PC-3 (cell line): Measurements from ENCODE around the gene CHRM2. TPM values are rescaled to one million over a fixed set of nuclear protein-coding genes. Genes with fewer than 3 reads are reported as not detected.

ENCODE experiments used
- ATAC-seq: fragments of 200-7000 bp; cut with Tn5 transposase; 2 replicates; pipeline ENCODE4 v1.9.1; 2020; ENCODE audit warnings: mild to moderate bottlenecking, moderate library complexity
- BruUV-seq: library from RNA; stranded (reverse); fragments of 400-500 nt; replicated peaks from 2 replicates; lab custom pipeline; 2021; lab: Mats Ljungman, UMichigan
- CTCF ChIA-PET: fragments of 300-600 bp; sonication (Branson Sonifier 250); formaldehyde crosslinking; loops from one replicate; lab custom pipeline; 2022; ENCODE audit warnings: antibody characterized with exemption; lab: Charles Lee
- POLR2A ChIA-PET: fragments of 300-600 bp; sonication (Branson Sonifier 250); formaldehyde crosslinking; loops from one replicate; lab custom pipeline; 2022; ENCODE audit warnings: antibody characterized with exemption; ENCODE audit not compliant: unreplicated experiment; lab: Charles Lee
- DNase-seq: peaks from one replicate; pipeline ENCODE4 v3.0.0-alpha.2; 2015
- H2AFZ ChIP-seq: fragments of 300-600 bp; sonication (generic); 2 replicates; pipeline ENCODE4 v1.6.0; 2016; ENCODE audit warnings: antibody characterized with exemption, low read length
- H3F3A ChIP-seq: fragments of 300-600 bp; sonication (generic); one replicate; pipeline ENCODE4 v1.6.0; 2017; ENCODE audit warnings: antibody characterized with exemption, low read length, control low read depth, mild to moderate bottlenecking; ENCODE audit not compliant: unreplicated experiment
- H3K27ac ChIP-seq: fragments of 300-600 bp; sonication (generic); 2 replicates; pipeline ENCODE4 v1.5.1; 2016; ENCODE audit warnings: mild to moderate bottlenecking, low read length
- H3K27me3 ChIP-seq: fragments of 300-600 bp; sonication (generic); 2 replicates; pipeline ENCODE4 v1.6.1; 2016; ENCODE audit warnings: low read length, mixed read lengths
- H3K36me3 ChIP-seq: fragments of 300-600 bp; sonication (generic); 2 replicates; pipeline ENCODE4 v1.6.1; 2016; ENCODE audit warnings: low read depth, mixed run types, low read length, mixed read lengths
- H3K4me1 ChIP-seq: fragments of 300-600 bp; sonication (generic); 2 replicates; pipeline ENCODE4 v1.5.1; 2016; ENCODE audit warnings: low read length; ENCODE audit not compliant: insufficient read depth
- H3K4me2 ChIP-seq: fragments of 300-600 bp; sonication (generic); 2 replicates; pipeline ENCODE4 v1.6.0; 2016; ENCODE audit warnings: low read length
- H3K4me3 ChIP-seq: fragments of 300-600 bp; sonication (generic); 2 replicates; pipeline ENCODE4 v1.5.1; 2016; ENCODE audit warnings: mild to moderate bottlenecking, low read length, mixed read lengths
- H3K79me2 ChIP-seq: fragments of 300-600 bp; sonication (generic); 2 replicates; pipeline ENCODE4 v1.6.1; 2017; ENCODE audit warnings: low read length, mixed read lengths
- H3K9ac ChIP-seq: fragments of 300-600 bp; sonication (generic); 2 replicates; pipeline ENCODE4 v1.6.0; 2016; ENCODE audit warnings: mild to moderate bottlenecking, low read length
- H3K9me2 ChIP-seq: fragments of 300-600 bp; sonication (generic); replicated peaks from 2 replicates; pipeline ENCODE4 v1.6.1; 2016; ENCODE audit warnings: mixed run types, low read length, mixed read lengths
- H3K9me3 ChIP-seq: fragments of 300-600 bp; sonication (generic); 2 replicates; pipeline ENCODE4 v1.6.1; 2016; ENCODE audit warnings: low read length, mixed read lengths
- H4K20me1 ChIP-seq: fragments of 300-600 bp; sonication (generic); 2 replicates; pipeline ENCODE4 v1.6.1; 2016; ENCODE audit warnings: low read length, mixed read lengths
- EZH2 ChIP-seq: fragments of 300-600 bp; sonication (generic); IDR thresholded peaks from one replicate; pipeline ENCODE4 v1.6.1; 2017; ENCODE audit warnings: antibody characterized with exemption, mild to moderate bottlenecking, low read length; ENCODE audit not compliant: unreplicated experiment
- EZH2phosphoT487 ChIP-seq: fragments of 300-600 bp; sonication (generic); IDR thresholded peaks from 2 replicates; pipeline ENCODE4 v1.6.1; 2018; ENCODE audit warnings: mild to moderate bottlenecking, antibody characterized with exemption, low read length, borderline replicate concordance
- intact Hi-C: fragments of 100-400 bp; cut with micrococcal nuclease; formaldehyde crosslinking; loops from 2 replicates; pipeline ENCODE4 v1.9.0; 2023
- total RNA-seq: library from RNA; depleted of rRNA; stranded (reverse); fragments of >200 nt; gene quantifications from 2 replicates; pipeline ENCODE4 v1.2.3, GENCODE V29; 2014
- TF ChIP-seq, protein P1 (sequence below): fragments of 300-600 bp; sonication (generic); conservative IDR thresholded peaks from 2 replicates; pipeline ENCODE4 v1.5.1; 2017; ENCODE audit warnings: antibody characterized with exemption, low read depth, mild to moderate bottlenecking, low read length

CHRM2 gene
- total RNA-seq, 1 experiment from 2014 or later = not detected

- Histone ChIP-seq H3K9me2 (no peaks in the 10 kb centered on the region), H3K4me2 (peak overlapping the region; percentile 4; the same call in 1 of the 2 replicates), H3K27me3 (no peaks in the 10 kb centered on the region), H3F3A (peaks cover 3% of the 10 kb centered on the region), H3K27ac (no peak overlapping the region), H3K79me2 (no peaks in the 10 kb centered on the region), H3K4me1 (peaks cover 46% of the 10 kb centered on the region), H3K4me3 (no peak overlapping the region), H4K20me1 (no peaks in the 10 kb centered on the region), H3K9ac (no peak overlapping the region), H2AFZ (no peak overlapping the region), H3K9me3 (no peaks in the 10 kb centered on the region), H3K36me3 (no peaks in the 10 kb centered on the region)
- DNase-seq = no peak
- CTCF ChIA-PET = no interaction called here
- POLR2A ChIA-PET = interaction anchor here (0.5 kb wide), 1 partner anchor 84 kb away, joined by 6 read pairs; no protein-coding TSS in a partner anchor
- TF ChIP-seq EZH2 (no peak), EZH2phosphoT487 (no peak)
- TF ChIP-seq, protein P1, sequence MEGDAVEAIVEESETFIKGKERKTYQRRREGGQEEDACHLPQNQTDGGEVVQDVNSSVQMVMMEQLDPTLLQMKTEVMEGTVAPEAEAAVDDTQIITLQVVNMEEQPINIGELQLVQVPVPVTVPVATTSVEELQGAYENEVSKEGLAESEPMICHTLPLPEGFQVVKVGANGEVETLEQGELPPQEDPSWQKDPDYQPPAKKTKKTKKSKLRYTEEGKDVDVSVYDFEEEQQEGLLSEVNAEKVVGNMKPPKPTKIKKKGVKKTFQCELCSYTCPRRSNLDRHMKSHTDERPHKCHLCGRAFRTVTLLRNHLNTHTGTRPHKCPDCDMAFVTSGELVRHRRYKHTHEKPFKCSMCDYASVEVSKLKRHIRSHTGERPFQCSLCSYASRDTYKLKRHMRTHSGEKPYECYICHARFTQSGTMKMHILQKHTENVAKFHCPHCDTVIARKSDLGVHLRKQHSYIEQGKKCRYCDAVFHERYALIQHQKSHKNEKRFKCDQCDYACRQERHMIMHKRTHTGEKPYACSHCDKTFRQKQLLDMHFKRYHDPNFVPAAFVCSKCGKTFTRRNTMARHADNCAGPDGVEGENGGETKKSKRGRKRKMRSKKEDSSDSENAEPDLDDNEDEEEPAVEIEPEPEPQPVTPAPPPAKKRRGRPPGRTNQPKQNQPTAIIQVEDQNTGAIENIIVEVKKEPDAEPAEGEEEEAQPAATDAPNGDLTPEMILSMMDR = no peak
- peak; percentile 2; the same call in 1 of the 2 replicates for ATAC-seq
- intact Hi-C loops = loop anchor here (2.0 kb wide), 1 partner anchor 74 kb away; no protein-coding TSS in a partner anchor
- no TSS peak for BruUV-seq
Measured at GRCh38 chr7:137001041-137001440, 132.6 kb downstream of the CHRM2 start.

- TF ChIP-seq EZH2phosphoT487 = no peak
- TF ChIP-seq, protein P1 = no peak
- TF ChIP-seq EZH2 = no peak
- no peak for ATAC-seq
- Histone ChIP-seq H3K4me1 (peaks cover 50% of the 10 kb centered on the region), H3F3A (peaks cover 3% of the 10 kb centered on the region), H3K4me2 (peak overlapping the region; percentile 4; the same call in 1 of the 2 replicates), H3K9me2 (no peaks in the 10 kb centered on the region), H3K27me3 (no peaks in the 10 kb centered on the region), H4K20me1 (no peaks in the 10 kb centered on the region), H3K4me3 (no peak overlapping the region), H3K9me3 (no peaks in the 10 kb centered on the region), H3K36me3 (no peaks in the 10 kb centered on the region), H2AFZ (no peak overlapping the region), H3K79me2 (no peaks in the 10 kb centered on the region), H3K27ac (no peak overlapping the region), H3K9ac (no peak overlapping the region)
- ChIA-PET CTCF (no interaction called here), POLR2A (interaction anchor here (0.5 kb wide), 1 partner anchor 84 kb away, joined by 6 read pairs; no protein-coding TSS in a partner anchor)
- no peak for DNase-seq
- BruUV-seq = no TSS peak
- intact Hi-C loops = loop anchor here (2.0 kb wide), 1 partner anchor 73 kb away; no protein-coding TSS in a partner anchor
Measured at GRCh38 chr7:137001478-137001877, 133.0 kb downstream of the CHRM2 start.

GRCh38 chr7:137003086-137003485 lies 134.6 kb downstream of the CHRM2 start:
- BruUV-seq = no TSS peak
- intact Hi-C loops = no loop called here
- Histone ChIP-seq H3K4me1 (peaks cover 57% of the 10 kb centered on the region), H3K9me2 (no peaks in the 10 kb centered on the region), H3K27ac (no peak overlapping the region), H3K9ac (no peak overlapping the region), H2AFZ (no peak overlapping the region), H3F3A (peaks cover 2% of the 10 kb centered on the region), H3K4me3 (no peak overlapping the region), H3K9me3 (no peaks in the 10 kb centered on the region), H3K27me3 (no peaks in the 10 kb centered on the region), H3K36me3 (no peaks in the 10 kb centered on the region), H4K20me1 (no peaks in the 10 kb centered on the region), H3K79me2 (no peaks in the 10 kb centered on the region), H3K4me2 (no peak overlapping the region)
- CTCF ChIA-PET = no interaction called here
- DNase-seq (no peak), ATAC-seq (no peak)
- no peak for TF ChIP-seq EZH2phosphoT487
- POLR2A ChIA-PET = no interaction called here
